SU-DHL-6 (cell line): Measurements from ENCODE around the gene ISG20.

Experiments used
- CTCF ChIP-seq: fragments of 200-600 bp; sonication (generic); IDR thresholded peaks from one replicate; pipeline ENCODE4 v1.5.1; 2017; ENCODE audit warnings: antibody characterized with exemption, mild to moderate bottlenecking, low read length, moderate library complexity; ENCODE audit not compliant: insufficient read depth, poor library complexity, severe bottlenecking
- EZH2phosphoT487 ChIP-seq: fragments of 200-600 bp; sonication (generic), shearing (Covaris generic); conservative IDR thresholded peaks from 2 replicates; pipeline ENCODE4 v1.6.1; 2018; ENCODE audit warnings: mild to moderate bottlenecking, antibody characterized with exemption, low read length, moderate library complexity, mixed read lengths

- TF ChIP-seq CTCF (no peak), EZH2phosphoT487 (no peak)
Observed at GRCh38 chr15:88636050-88636449, 2.8 kb upstream of the ISG20 start.
